SK-N-SH treated with all-trans-retinoic acid at 6 μM for 48 hours (cell line): Measurements from ENCODE around the gene LMNB1.

Source experiments
- ATAC-seq: fragments of 200-7000 bp; cut with Tn5 transposase; 3 replicates; pipeline ENCODE4 v1.9.1; 2020; ENCODE audit warnings: mild to moderate bottlenecking, moderate library complexity
- BACH2 ChIP-seq: fragments of 250-450 bp; sonication (Bioruptor Pico); IDR thresholded peaks from 2 replicates; pipeline ENCODE4 v1.9.0; 2021; ENCODE audit warnings: mild to moderate bottlenecking, borderline replicate concordance
- CREB5 ChIP-seq: fragments of 250-450 bp; sonication (Bioruptor Pico); IDR thresholded peaks from 2 replicates; pipeline ENCODE4 v1.5.1; 2020; ENCODE audit warnings: low read depth, mild to moderate bottlenecking, moderate library complexity
- CSRNP3 ChIP-seq: fragments of 250-450 bp; sonication (Bioruptor Pico); IDR thresholded peaks from 2 replicates; pipeline ENCODE4 v1.5.1; 2021; ENCODE audit warnings: mild to moderate bottlenecking, moderate library complexity
- ESRRG ChIP-seq: fragments of 250-450 bp; sonication (Bioruptor Pico); IDR thresholded peaks from 2 replicates; pipeline ENCODE4 v1.6.1; 2021; ENCODE audit warnings: mild to moderate bottlenecking
- GLIS3 ChIP-seq: fragments of 250-450 bp; sonication (Bioruptor Pico); IDR thresholded peaks from 2 replicates; pipeline ENCODE4 v1.5.0; 2020; ENCODE audit warnings: mild to moderate bottlenecking, moderate library complexity
- ISL1 ChIP-seq: fragments of 250-450 bp; sonication (Bioruptor Pico); IDR thresholded peaks from 2 replicates; pipeline ENCODE4 v2.1.2; 2022; ENCODE audit warnings: mild to moderate bottlenecking, moderate library complexity
- PATZ1 ChIP-seq: fragments of 250-450 bp; sonication (Bioruptor Pico); IDR thresholded peaks from 2 replicates; pipeline ENCODE4 v1.8.0; 2020; ENCODE audit warnings: mild to moderate bottlenecking, moderate library complexity, borderline replicate concordance
- PPARA ChIP-seq: fragments of 250-450 bp; sonication (Bioruptor Pico); IDR thresholded peaks from 2 replicates; pipeline ENCODE4 v1.5.0; 2020; ENCODE audit warnings: mild to moderate bottlenecking, borderline replicate concordance
- RARB ChIP-seq: fragments of 250-450 bp; sonication (Bioruptor Pico); IDR thresholded peaks from 2 replicates; pipeline ENCODE4 v1.8.0; 2021; ENCODE audit warnings: mild to moderate bottlenecking, moderate library complexity
- SNAI2 ChIP-seq: fragments of 250-450 bp; sonication (Bioruptor Pico); IDR thresholded peaks from 2 replicates; pipeline ENCODE4 v1.5.0; 2020; ENCODE audit warnings: mild to moderate bottlenecking, moderate library complexity
- TCF4 ChIP-seq: fragments of 250-450 bp; sonication (Bioruptor Pico); IDR thresholded peaks from 2 replicates; pipeline ENCODE4 v1.8.0; 2021; ENCODE audit warnings: mild to moderate bottlenecking, moderate library complexity, borderline replicate concordance
- TOX ChIP-seq: fragments of 250-450 bp; sonication (Bioruptor Pico); IDR thresholded peaks from 2 replicates; pipeline ENCODE4 v1.8.0; 2021; ENCODE audit warnings: mild to moderate bottlenecking, moderate library complexity, borderline replicate concordance
- TSHZ2 ChIP-seq: fragments of 250-450 bp; sonication (Bioruptor Pico); IDR thresholded peaks from 2 replicates; pipeline ENCODE4 v1.5.0; 2020; ENCODE audit warnings: mild to moderate bottlenecking, moderate library complexity
- ZC3H10 ChIP-seq: fragments of 250-450 bp; sonication (Bioruptor Pico); IDR thresholded peaks from 2 replicates; pipeline ENCODE4 v1.5.1; 2021; ENCODE audit warnings: mild to moderate bottlenecking, moderate library complexity
- ZFP3 ChIP-seq: fragments of 250-450 bp; sonication (Bioruptor Pico); IDR thresholded peaks from 2 replicates; pipeline ENCODE4 v1.5.0; 2020; ENCODE audit warnings: mild to moderate bottlenecking, moderate library complexity
- ZFP30 ChIP-seq: fragments of 450-650 bp; formaldehyde crosslinking; IDR thresholded peaks from 2 replicates; pipeline ENCODE4 v1.5.0; 2022; ENCODE audit warnings: mild to moderate bottlenecking, moderate library complexity
- ZNF565 ChIP-seq: fragments of 450-650 bp; formaldehyde crosslinking; conservative IDR thresholded peaks from 2 replicates; pipeline ENCODE4 v1.5.0; 2020; ENCODE audit warnings: low read depth, mild to moderate bottlenecking, moderate library complexity
- ZNF70 ChIP-seq: fragments of 450-650 bp; formaldehyde crosslinking; IDR thresholded peaks from 2 replicates; pipeline ENCODE4 v1.5.0; 2020; ENCODE audit warnings: mild to moderate bottlenecking, moderate library complexity
- ZNF8 ChIP-seq: fragments of 450-650 bp; formaldehyde crosslinking; IDR thresholded peaks from 2 replicates; pipeline ENCODE4 v1.5.0; 2020; ENCODE audit warnings: mild to moderate bottlenecking, moderate library complexity

The LMNB1 gene

GRCh38 chr5:126858441-126858840, 81.5 kb downstream of the LMNB1 start (continued):
- TF ChIP-seq TSHZ2 (CRISPR knock-in tag) (no peak), ESRRG (CRISPR knock-in tag) (no peak), SNAI2 (no peak), TOX (no peak), ZNF70 (CRISPR knock-in tag) (no peak), RARB (no peak), PATZ1 (CRISPR knock-in tag) (no peak), PPARA (CRISPR knock-in tag) (no peak), ISL1 (CRISPR knock-in tag) (no peak), CREB5 (CRISPR knock-in tag) (no peak)
- TF ChIP-seq, all 23 proteins: peak for 0

GRCh38 chr5:126863402-126863801, 86.5 kb downstream of the LMNB1 start:
- TF ChIP-seq TCF4 (no peak), ZNF565 (CRISPR knock-in tag) (no peak), ZNF8 (CRISPR knock-in tag) (no peak), ZFP30 (no peak), PATZ1 (CRISPR knock-in tag) (no peak), SNAI2 (no peak), ZNF70 (CRISPR knock-in tag) (no peak), ESRRG (CRISPR knock-in tag) (no peak), PPARA (CRISPR knock-in tag) (no peak), ZC3H10 (CRISPR knock-in tag) (no peak), GLIS3 (CRISPR knock-in tag) (no peak), CREB5 (CRISPR knock-in tag) (no peak), ZFP3 (CRISPR knock-in tag) (no peak)
- TF ChIP-seq, all 23 proteins: peak for 0
- no peak for ATAC-seq

GRCh38 chr5:126864042-126864688, 87.2 kb downstream of the LMNB1 start:
- peak; percentile 28; the same call in 2 of the 3 replicates for ATAC-seq
- TF ChIP-seq GLIS3 (CRISPR knock-in tag) (no peak), PATZ1 (CRISPR knock-in tag) (no peak), ZC3H10 (CRISPR knock-in tag) (no peak), CSRNP3 (CRISPR knock-in tag) (no peak), RARB (no peak), ZNF565 (CRISPR knock-in tag) (no peak), BACH2 (no peak), ZNF8 (CRISPR knock-in tag) (no peak), TSHZ2 (CRISPR knock-in tag) (no peak)
